NCI-H2081 (cell line): ENCODE data around the gene CBFB.
A peak's percentile ranks its signal among the peaks of the same experiment; 100 is the strongest.

Source experiments
- DNase-seq, 2 experiments: peaks; one replicate each; lab custom pipeline; 2025; lab: John Stamatoyannopoulos, UW

The CBFB gene

DNA sequence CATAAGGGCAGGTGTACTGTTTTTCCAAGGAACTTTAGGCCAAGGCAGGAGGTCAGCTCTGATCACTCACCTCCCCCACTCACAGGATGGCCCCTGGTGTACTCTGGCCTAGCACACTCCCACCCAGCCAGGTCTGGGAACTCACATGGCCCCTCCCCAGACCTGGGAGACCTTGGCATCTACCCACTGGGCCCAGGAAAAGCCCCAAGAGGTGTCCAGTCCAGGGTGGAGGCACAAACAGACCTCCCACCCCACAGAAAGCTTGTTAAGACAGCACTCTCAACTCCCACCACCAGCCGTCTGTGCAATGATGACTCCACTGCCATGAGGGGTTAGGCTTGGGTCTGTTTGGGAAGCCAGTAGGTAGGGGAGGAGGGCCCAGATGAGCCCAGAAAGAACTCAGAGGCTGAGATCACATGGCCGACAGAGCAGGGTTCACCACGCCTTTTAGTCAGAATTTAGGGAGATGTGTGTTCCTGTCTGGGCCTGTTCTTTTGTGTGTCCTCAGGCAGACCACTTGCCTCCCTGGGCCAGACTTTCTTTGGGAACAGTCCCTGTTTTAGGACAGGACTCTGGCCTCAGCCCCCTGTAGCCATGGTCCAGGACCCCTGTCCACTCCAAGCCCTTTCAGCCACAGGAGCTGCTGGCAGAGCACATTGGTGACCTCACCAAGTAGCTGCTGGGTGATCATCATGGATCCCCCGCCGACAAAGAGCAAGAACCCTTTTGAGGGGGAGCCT is 12.1 kb upstream of the CBFB start:
- DNase-seq = no peak

DNA sequence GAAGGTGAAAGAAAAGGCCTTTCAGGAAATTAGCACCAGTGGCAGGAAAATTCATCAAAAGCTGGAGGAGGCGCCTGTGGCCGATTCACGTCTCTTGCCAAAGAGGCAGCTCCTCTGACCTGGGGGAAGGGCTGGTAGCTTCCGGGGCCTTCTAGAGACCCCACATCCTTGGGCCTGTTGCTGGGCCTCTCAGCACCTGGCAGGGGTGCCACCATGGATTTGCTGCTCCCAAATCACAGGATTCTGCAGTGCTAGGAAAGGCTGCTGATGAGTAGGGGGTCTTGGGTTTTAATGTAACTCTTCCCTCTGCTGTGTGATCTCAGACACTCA is 11.6 kb upstream of the CBFB start:
- no peak for DNase-seq

- DNase-seq = peak; percentile 86 to 90
Measured at GRCh38 chr16:67017810-67018488, 11.0 kb upstream of the CBFB start.

DNA sequence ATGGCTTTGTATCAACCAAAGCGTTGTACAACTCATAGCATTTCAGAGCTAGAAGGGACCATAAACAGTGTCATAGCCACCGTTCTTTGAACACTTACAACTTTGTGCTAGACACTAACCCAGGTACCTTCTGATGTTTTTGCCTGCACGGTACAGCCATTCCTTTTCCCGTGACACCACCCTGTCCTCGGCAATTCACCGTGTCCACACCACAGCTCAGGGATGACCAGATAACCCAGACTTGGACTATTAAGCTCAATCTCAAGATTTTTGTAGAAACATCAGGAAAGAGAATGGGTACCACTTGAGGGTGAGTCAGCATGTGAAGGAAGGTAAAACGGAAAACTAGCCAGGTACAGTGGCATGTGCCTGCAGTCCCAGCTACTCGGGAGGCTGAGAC is 9.8 kb upstream of the CBFB start:
- no peak for DNase-seq

DNA sequence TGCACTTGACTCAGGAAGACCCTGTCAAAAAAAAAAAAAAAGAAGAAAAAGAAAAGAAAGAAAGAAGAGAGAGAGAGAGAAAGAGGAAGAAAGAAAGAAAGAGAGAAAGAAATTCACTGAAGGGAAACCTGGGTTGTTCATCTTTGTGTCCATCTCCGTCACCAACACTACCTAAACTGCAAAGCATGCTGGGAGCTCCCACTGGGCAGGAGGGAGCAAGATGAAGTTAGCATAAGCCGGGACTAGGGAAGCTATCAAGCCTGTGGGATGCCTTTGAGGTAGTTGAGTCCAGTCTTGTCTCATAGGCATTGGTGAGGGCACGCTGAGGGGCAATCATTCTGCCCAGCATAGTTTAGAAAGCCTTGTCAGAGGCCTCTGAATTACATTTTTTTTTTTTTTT is 7.6 kb upstream of the CBFB start:
- no peak for DNase-seq

- DNase-seq = no peak
Measured at GRCh38 chr16:67022531-67023214, 6.3 kb upstream of the CBFB start.

DNA sequence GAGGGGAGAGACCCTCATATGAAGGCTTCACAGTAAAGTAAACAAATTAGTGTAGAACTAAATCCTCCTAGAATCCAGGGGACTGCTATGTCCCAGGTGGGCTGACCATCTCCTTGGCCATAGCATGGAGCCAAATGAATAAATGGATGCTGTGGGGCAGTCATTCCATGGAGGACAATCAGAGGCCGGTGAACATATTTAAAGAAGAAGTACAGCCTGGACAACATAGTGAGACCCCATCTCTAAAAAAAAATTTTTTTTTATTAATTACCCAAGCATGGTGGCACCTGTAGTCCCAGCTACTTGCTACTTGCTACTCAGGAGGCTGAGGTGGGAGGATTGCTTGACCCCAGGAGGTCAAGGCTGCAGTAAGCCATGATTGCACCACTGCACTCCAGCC is 5.3 kb upstream of the CBFB start:
- no peak for DNase-seq

GRCh38 chr16:67024384-67025209 is 4.4 kb upstream of the CBFB start:
- no peak for DNase-seq

DNA sequence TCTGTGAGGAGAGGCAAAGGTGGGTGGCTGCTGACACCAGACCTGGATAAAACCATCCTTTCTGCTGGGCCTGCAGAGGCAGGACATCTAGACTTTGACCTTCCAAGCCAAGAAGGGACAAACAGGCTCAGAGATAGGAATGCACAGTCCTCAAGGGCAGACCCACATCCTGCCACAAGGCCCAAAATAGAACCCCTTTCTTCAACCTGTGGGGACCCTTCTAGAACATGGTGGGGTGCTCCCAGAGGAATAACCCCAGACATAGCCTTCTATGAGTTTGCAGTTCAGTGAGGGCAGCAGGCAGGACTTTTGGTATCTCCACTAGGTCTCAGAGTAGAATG is 3.8 kb upstream of the CBFB start:
- no peak for DNase-seq

GRCh38 chr16:67026570-67026969 is 2.4 kb upstream of the CBFB start:
- DNase-seq = no peak

DNA sequence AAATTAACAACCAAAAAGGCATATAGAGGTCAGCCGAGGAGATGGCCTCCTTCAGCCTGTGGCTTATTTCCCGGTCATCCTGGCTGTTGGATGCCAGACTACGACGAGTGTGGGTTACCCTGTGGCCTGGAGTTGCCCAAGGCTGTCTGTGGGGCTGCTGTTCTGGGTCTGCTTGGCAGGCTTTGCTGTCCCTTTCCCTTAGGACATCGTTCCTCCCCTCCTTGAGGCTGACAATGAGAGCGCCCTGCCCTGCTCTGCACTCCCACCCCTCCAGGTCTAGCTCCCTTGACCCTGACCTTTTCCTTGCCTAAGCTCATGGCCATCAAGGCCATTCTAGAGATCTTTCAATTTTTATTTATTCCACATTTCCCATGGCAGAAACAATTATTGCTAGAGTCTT is 1.9 kb upstream of the CBFB start:
- no peak for DNase-seq

DNA sequence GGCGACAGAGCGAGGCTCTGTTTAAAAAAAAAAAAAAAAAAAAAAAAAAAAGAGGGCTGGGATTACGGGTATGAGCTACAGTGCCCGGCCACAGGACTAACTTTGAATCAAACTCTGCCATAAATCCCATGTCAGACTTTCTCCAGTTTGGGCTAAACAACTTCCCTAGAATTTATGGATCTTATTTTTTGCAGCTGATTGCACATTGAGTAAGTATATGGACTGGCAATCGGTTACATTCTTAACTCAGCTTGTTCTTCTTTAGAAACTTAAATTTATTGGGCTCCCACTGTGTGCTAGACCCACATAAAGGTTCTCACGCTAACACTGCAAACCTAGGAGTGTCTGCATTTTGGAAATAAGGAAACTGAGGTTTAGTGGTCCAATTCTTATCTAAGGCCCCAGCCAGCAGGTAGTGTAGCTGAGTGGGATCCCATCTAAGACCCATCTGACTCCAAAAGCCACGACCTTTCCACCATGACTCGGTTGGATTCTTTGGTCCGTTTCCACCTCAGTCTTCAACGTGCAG is 718 bp upstream of the CBFB start:
- DNase-seq = no peak

GRCh38 chr16:67029254-67030096 is 526 bp downstream of the CBFB start:
- no peak for DNase-seq

- no peak for DNase-seq
Measured at GRCh38 chr16:67030221-67030962, 1.4 kb downstream of the CBFB start.

DNA sequence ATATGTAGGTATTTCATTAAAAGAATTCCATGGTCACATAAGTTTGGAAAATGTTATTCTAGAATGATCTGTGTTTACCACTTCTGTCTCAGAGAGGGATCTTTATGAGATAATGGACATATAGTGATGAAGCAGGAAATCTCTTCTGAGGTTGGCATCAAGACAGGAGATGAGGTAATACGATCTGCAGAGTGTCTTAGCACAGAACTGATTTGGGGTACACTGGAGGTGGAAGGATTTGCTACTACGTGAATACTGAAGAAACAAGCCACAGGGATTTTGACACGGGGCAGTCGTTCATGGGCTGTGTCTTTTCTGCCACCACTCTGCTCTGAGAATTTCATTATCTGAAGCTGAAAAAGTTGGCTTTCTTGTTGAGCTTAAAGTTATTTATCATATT is 5.5 kb downstream of the CBFB start:
- DNase-seq = no peak

DNA sequence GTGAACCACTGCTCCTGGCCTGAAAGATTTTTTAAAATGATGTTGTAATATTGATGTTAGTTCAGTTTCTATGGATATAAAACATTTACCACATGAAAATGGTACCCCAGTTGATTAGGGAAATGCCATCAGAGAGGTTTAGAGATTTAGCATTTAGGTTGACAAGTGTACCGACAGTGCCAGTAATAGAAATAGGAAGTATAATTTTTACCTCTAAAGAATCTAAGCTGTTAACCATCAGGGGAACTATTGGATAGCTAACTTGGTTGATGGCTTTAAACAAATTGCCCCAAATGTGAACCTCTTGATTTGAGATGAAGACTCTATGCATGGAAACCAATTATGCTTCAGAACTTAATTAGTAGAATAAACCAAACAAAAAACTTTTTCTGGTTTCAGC is 6.4 kb downstream of the CBFB start:
- no peak for DNase-seq

- no peak for DNase-seq
Measured at GRCh38 chr16:67036323-67036741, 7.4 kb downstream of the CBFB start.

GRCh38 chr16:67039260-67040020 is 10.5 kb downstream of the CBFB start:
- no peak for DNase-seq

DNA sequence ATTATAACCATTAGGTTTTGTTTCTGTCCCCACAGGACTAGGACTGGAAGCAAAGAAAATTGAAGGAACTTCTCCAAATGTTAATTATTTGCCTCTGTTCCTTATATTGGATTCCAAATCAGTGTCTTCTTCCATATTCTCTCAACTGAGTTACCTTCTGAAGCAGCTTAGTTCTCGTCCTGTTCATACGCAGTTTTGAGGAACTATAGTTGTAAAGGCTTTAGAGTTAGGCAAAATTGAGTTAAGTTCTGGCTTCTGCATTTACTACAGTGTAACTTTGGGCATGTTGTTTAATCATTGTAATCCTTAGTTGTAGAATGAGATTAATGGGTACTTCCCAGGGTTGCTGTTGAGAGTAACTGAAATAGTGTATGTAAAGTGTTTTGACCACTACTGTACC is 11.2 kb downstream of the CBFB start:
- DNase-seq = no peak

DNA sequence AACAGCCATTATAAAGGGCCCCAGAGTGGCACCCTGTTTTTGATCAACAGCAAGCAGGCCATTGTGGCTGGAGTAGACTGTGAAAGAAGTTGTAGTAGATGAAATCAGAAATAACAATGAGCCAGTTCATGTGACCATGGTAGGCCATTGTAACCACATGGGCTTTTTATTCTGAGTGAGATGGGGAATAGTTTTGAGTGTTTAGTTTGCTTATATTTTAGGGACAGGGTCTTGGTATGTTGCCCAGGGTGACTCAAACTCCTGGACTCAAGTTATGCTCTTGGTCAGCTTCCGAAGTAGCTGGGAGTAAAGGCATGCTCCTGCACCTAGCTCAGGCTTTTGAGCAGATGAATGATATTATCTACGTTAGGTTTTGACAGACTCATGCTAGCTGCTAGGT is 12.0 kb downstream of the CBFB start:
- DNase-seq = no peak
